ENCODE results near the gene ANKRD42.

Gene ANKRD42

GRCh38 chr11:83175815-83176214, 17.7 kb upstream of the ANKRD42 start:
- H3K79me2 ChIP-seq (ENCODE audit: control insufficient read depth, insufficient read depth, low read length, unreplicated experiment) = peaks cover 52% of the 10 kb centered on the region
- H3K36me3 ChIP-seq (ENCODE audit: insufficient read depth, low read length) = peaks cover 25% of the 10 kb centered on the region

GRCh38 chr11:83181815-83182214, 11.7 kb upstream of the ANKRD42 start:
- H3K36me3 ChIP-seq (ENCODE audit: insufficient read depth, low read length) = peaks cover 48% of the 10 kb centered on the region
- no peak overlapping the region; the same call in 1 of the 2 replicates for H3K27ac ChIP-seq (ENCODE audit: low read depth, low read length)
- H3K4me3 ChIP-seq (ENCODE audit: low read depth, low read length) = no peak overlapping the region
- no peaks in the 10 kb centered on the region for H3K27me3 ChIP-seq (ENCODE audit: insufficient read depth, low read length)
- H2AFZ ChIP-seq (ENCODE audit: low read length, unreplicated experiment) = no peak overlapping the region
- H3K79me2 ChIP-seq (ENCODE audit: control insufficient read depth, insufficient read depth, low read length, unreplicated experiment) = peaks cover 14% of the 10 kb centered on the region
- H3K4me1 ChIP-seq (ENCODE audit: control insufficient read depth, insufficient read depth, low read length, unreplicated experiment) = peaks cover 6% of the 10 kb centered on the region

More at GRCh38 chr11:83175815-83176214, 17.7 kb upstream of the ANKRD42 start:
- no peak overlapping the region for H2AFZ ChIP-seq (ENCODE audit: low read length, unreplicated experiment)
- no peak overlapping the region for H3K27ac ChIP-seq (ENCODE audit: low read depth, low read length)
- H3K4me3 ChIP-seq (ENCODE audit: low read depth, low read length) = no peak overlapping the region
- no peaks in the 10 kb centered on the region for H3K27me3 ChIP-seq (ENCODE audit: insufficient read depth, low read length)
- H3K4me1 ChIP-seq (ENCODE audit: control insufficient read depth, insufficient read depth, low read length, unreplicated experiment) = peaks cover 19% of the 10 kb centered on the region

- H2AFZ ChIP-seq (ENCODE audit: low read length, unreplicated experiment) = no peak overlapping the region
- no peak overlapping the region for H3K27ac ChIP-seq (ENCODE audit: low read depth, low read length)
- H3K36me3 ChIP-seq (ENCODE audit: insufficient read depth, low read length) = peaks cover 29% of the 10 kb centered on the region
- no peak overlapping the region for H3K4me3 ChIP-seq (ENCODE audit: low read depth, low read length)
- H3K27me3 ChIP-seq (ENCODE audit: insufficient read depth, low read length) = no peaks in the 10 kb centered on the region
- H3K79me2 ChIP-seq (ENCODE audit: control insufficient read depth, insufficient read depth, low read length, unreplicated experiment) = no peaks in the 10 kb centered on the region
- H3K4me1 ChIP-seq (ENCODE audit: control insufficient read depth, insufficient read depth, low read length, unreplicated experiment) = peaks cover 6% of the 10 kb centered on the region
These were observed 7.7 kb upstream of the ANKRD42 start for GRCh38 chr11:83185767-83186166.

GRCh38 chr11:83187465-83187864, 6.0 kb upstream of the ANKRD42 start:
- Histone ChIP-seq H2AFZ (ENCODE audit: low read length, unreplicated experiment) (no peak overlapping the region), H3K27me3 (ENCODE audit: insufficient read depth, low read length) (no peaks in the 10 kb centered on the region), H3K36me3 (ENCODE audit: insufficient read depth, low read length) (peaks cover 28% of the 10 kb centered on the region), H3K4me1 (ENCODE audit: control insufficient read depth, insufficient read depth, low read length, unreplicated experiment) (peaks cover 6% of the 10 kb centered on the region), H3K79me2 (ENCODE audit: control insufficient read depth, insufficient read depth, low read length, unreplicated experiment) (peaks cover 11% of the 10 kb centered on the region), H3K4me3 (ENCODE audit: low read depth, low read length) (no peak overlapping the region), H3K27ac (ENCODE audit: low read depth, low read length) (no peak overlapping the region)

GRCh38 chr11:83191491-83191890, 2.0 kb upstream of the ANKRD42 start:
- peaks cover 7% of the 10 kb centered on the region for H3K36me3 ChIP-seq (ENCODE audit: insufficient read depth, low read length)

GRCh38 chr11:83191986-83192385, 1.5 kb upstream of the ANKRD42 start:
- Histone ChIP-seq H3K4me3 (ENCODE audit: low read depth, low read length) (peak overlapping the region; percentile 95), H3K4me1 (ENCODE audit: control insufficient read depth, insufficient read depth, low read length, unreplicated experiment) (peaks cover 28% of the 10 kb centered on the region), H2AFZ (ENCODE audit: low read length, unreplicated experiment) (no peak overlapping the region), H3K27me3 (ENCODE audit: insufficient read depth, low read length) (no peaks in the 10 kb centered on the region), H3K79me2 (ENCODE audit: control insufficient read depth, insufficient read depth, low read length, unreplicated experiment) (peaks cover 37% of the 10 kb centered on the region), H3K27ac (ENCODE audit: low read depth, low read length) (no peak overlapping the region), H3K36me3 (ENCODE audit: insufficient read depth, low read length) (peaks cover 7% of the 10 kb centered on the region)

More at GRCh38 chr11:83191491-83191890, 2.0 kb upstream of the ANKRD42 start:
- H3K4me1 ChIP-seq (ENCODE audit: control insufficient read depth, insufficient read depth, low read length, unreplicated experiment) = peaks cover 23% of the 10 kb centered on the region
- H3K79me2 ChIP-seq (ENCODE audit: control insufficient read depth, insufficient read depth, low read length, unreplicated experiment) = peaks cover 32% of the 10 kb centered on the region
- H2AFZ ChIP-seq (ENCODE audit: low read length, unreplicated experiment) = no peak overlapping the region
- H3K4me3 ChIP-seq (ENCODE audit: low read depth, low read length) = no peak overlapping the region
- no peak overlapping the region for H3K27ac ChIP-seq (ENCODE audit: low read depth, low read length)
- H3K27me3 ChIP-seq (ENCODE audit: insufficient read depth, low read length) = no peaks in the 10 kb centered on the region

- Histone ChIP-seq H3K4me3 (ENCODE audit: low read depth, low read length) (peak overlapping the region; percentile 95), H3K79me2 (ENCODE audit: control insufficient read depth, insufficient read depth, low read length, unreplicated experiment) (peaks cover 38% of the 10 kb centered on the region), H3K36me3 (ENCODE audit: insufficient read depth, low read length) (peaks cover 7% of the 10 kb centered on the region), H3K27me3 (ENCODE audit: insufficient read depth, low read length) (no peaks in the 10 kb centered on the region), H3K27ac (ENCODE audit: low read depth, low read length) (peak overlapping the region; percentile 88), H3K4me1 (ENCODE audit: control insufficient read depth, insufficient read depth, low read length, unreplicated experiment) (peaks cover 31% of the 10 kb centered on the region), H2AFZ (ENCODE audit: low read length, unreplicated experiment) (peak overlapping the region; percentile 80)
These were observed 786 bp upstream of the ANKRD42 start for GRCh38 chr11:83192606-83193245.

- peaks cover 17% of the 10 kb centered on the region for H3K36me3 ChIP-seq (ENCODE audit: insufficient read depth, low read length)
- H3K79me2 ChIP-seq (ENCODE audit: control insufficient read depth, insufficient read depth, low read length, unreplicated experiment) = peaks cover 41% of the 10 kb centered on the region
- H3K27ac ChIP-seq (ENCODE audit: low read depth, low read length) = peak overlapping the region; percentile 88
- H3K27me3 ChIP-seq (ENCODE audit: insufficient read depth, low read length) = no peaks in the 10 kb centered on the region
- H2AFZ ChIP-seq (ENCODE audit: low read length, unreplicated experiment) = peak overlapping the region; percentile 55
- peak overlapping the region; percentile 95 for H3K4me3 ChIP-seq (ENCODE audit: low read depth, low read length)
- peaks cover 35% of the 10 kb centered on the region for H3K4me1 ChIP-seq (ENCODE audit: control insufficient read depth, insufficient read depth, low read length, unreplicated experiment)
These were observed 1.0 kb downstream of the ANKRD42 start for GRCh38 chr11:83194281-83195142.

GRCh38 chr11:83195143-83195466, 1.6 kb downstream of the ANKRD42 start:
- Histone ChIP-seq H3K79me2 (ENCODE audit: control insufficient read depth, insufficient read depth, low read length, unreplicated experiment) (peaks cover 41% of the 10 kb centered on the region), H3K27ac (ENCODE audit: low read depth, low read length) (peak overlapping the region; percentile 88), H3K36me3 (ENCODE audit: insufficient read depth, low read length) (peaks cover 17% of the 10 kb centered on the region), H3K27me3 (ENCODE audit: insufficient read depth, low read length) (no peaks in the 10 kb centered on the region), H3K4me3 (ENCODE audit: low read depth, low read length) (peak overlapping the region; percentile 95), H3K4me1 (ENCODE audit: control insufficient read depth, insufficient read depth, low read length, unreplicated experiment) (peaks cover 35% of the 10 kb centered on the region), H2AFZ (ENCODE audit: low read length, unreplicated experiment) (no peak overlapping the region)

- Histone ChIP-seq H2AFZ (ENCODE audit: low read length, unreplicated experiment) (no peak overlapping the region), H3K4me3 (ENCODE audit: low read depth, low read length) (peak overlapping the region; percentile 95), H3K36me3 (ENCODE audit: insufficient read depth, low read length) (peaks cover 17% of the 10 kb centered on the region), H3K27me3 (ENCODE audit: insufficient read depth, low read length) (no peaks in the 10 kb centered on the region), H3K79me2 (ENCODE audit: control insufficient read depth, insufficient read depth, low read length, unreplicated experiment) (peaks cover 41% of the 10 kb centered on the region), H3K27ac (ENCODE audit: low read depth, low read length) (0 out of 2 replicates have a peak overlapping the region, but pooled peaks have one; percentile 88), H3K4me1 (ENCODE audit: control insufficient read depth, insufficient read depth, low read length, unreplicated experiment) (peaks cover 35% of the 10 kb centered on the region)
These were observed 2.1 kb downstream of the ANKRD42 start for GRCh38 chr11:83195649-83196048.
